NCI-H774 (cell line): ENCODE measurements around the gene ATP9B.

ENCODE experiments used
- DNase-seq: peaks from one replicate; lab custom pipeline; 2025; lab: John Stamatoyannopoulos, UW

ATP9B gene

GRCh38 chr18:79329786-79330185 is 260.6 kb downstream of the ATP9B start:
- DNase-seq: no peak

- no peak for DNase-seq
Observed at GRCh38 chr18:79332646-79333045, 263.5 kb downstream of the ATP9B start.

GRCh38 chr18:79333046-79333445 is 263.9 kb downstream of the ATP9B start:
- DNase-seq: no peak

- DNase-seq: no peak
Observed at GRCh38 chr18:79334496-79335233, 265.5 kb downstream of the ATP9B start.

GRCh38 chr18:79335833-79336360 is 266.7 kb downstream of the ATP9B start:
- DNase-seq: no peak

- no peak for DNase-seq
Observed at GRCh38 chr18:79336556-79337142, 267.5 kb downstream of the ATP9B start.

GRCh38 chr18:79337184-79337583 is 268.0 kb downstream of the ATP9B start:
- no peak for DNase-seq

- DNase-seq: no peak
Observed at GRCh38 chr18:79337620-79338019, 268.4 kb downstream of the ATP9B start.

- no peak for DNase-seq
Observed at GRCh38 chr18:79339094-79339908, 270.1 kb downstream of the ATP9B start.

- DNase-seq: no peak
Observed at GRCh38 chr18:79343567-79344207, 274.5 kb downstream of the ATP9B start.

GRCh38 chr18:79344208-79344581 is 275.0 kb downstream of the ATP9B start:
- DNase-seq: no peak

GRCh38 chr18:79345366-79345765 is 276.2 kb downstream of the ATP9B start:
- no peak for DNase-seq

GRCh38 chr18:79345981-79346380 is 276.8 kb downstream of the ATP9B start:
- no peak for DNase-seq

- no peak for DNase-seq
Observed at GRCh38 chr18:79348066-79348465, 278.9 kb downstream of the ATP9B start.

- DNase-seq: no peak
Observed at GRCh38 chr18:79352432-79352831, 283.2 kb downstream of the ATP9B start.

GRCh38 chr18:79353267-79353666 is 284.1 kb downstream of the ATP9B start:
- DNase-seq: no peak

- DNase-seq: no peak
Observed at GRCh38 chr18:79354350-79354749, 285.2 kb downstream of the ATP9B start.

GRCh38 chr18:79355433-79356335 is 286.5 kb downstream of the ATP9B start:
- no peak for DNase-seq

GRCh38 chr18:79356435-79356834 is 287.2 kb downstream of the ATP9B start:
- no peak for DNase-seq

- no peak for DNase-seq
Observed at GRCh38 chr18:79360933-79361332, 291.7 kb downstream of the ATP9B start.
